Measurements from ENCODE around the gene PCNX2. TPM values are rescaled to one million over a fixed set of nuclear protein-coding genes. Genes with fewer than 3 reads are reported as not detected.

PCNX2 gene
- total and polyA plus RNA-seq, 2 donors (not counting 3 experiments of a cell fraction or from before 2014, with no cell fraction given), result 6.6 to 11.0 TPM

- Histone ChIP-seq H3K4me2 (ENCODE audit: insufficient read depth, low read length) (no peak overlapping the region), H3K9me3 (replicated peaks; ENCODE audit: control insufficient read depth, insufficient read depth, low read length) (no peaks in the 10 kb centered on the region), H3K9ac (replicated peaks; ENCODE audit: extremely low read depth, insufficient read depth, low read length) (no peak overlapping the region), H4K20me1 (replicated peaks; ENCODE audit: control insufficient read depth, extremely low read depth, insufficient read depth, low read length) (no peaks in the 10 kb centered on the region), H2AFZ (ENCODE audit: low read depth, low read length) (no peak overlapping the region), H3K4me1 (ENCODE audit: control insufficient read depth, extremely low read depth, insufficient read depth, low read length) (peaks cover 2% of the 10 kb centered on the region), H3K27me3 (ENCODE audit: control insufficient read depth in 2 of 2, insufficient read depth in 2 of 2, low read length in 2 of 2) (no peaks in the 10 kb centered on the region), H3K9me1 (replicated peaks; ENCODE audit: control insufficient read depth, extremely low read depth, insufficient read depth, low read length) (no peaks in the 10 kb centered on the region), H3K36me3 (ENCODE audit: control insufficient read depth in 2 of 2, extremely low read depth in 1 of 2, insufficient read depth in 2 of 2, low read length in 2 of 2) (no peaks in the 10 kb centered on the region), H3K27ac (ENCODE audit: insufficient read depth, low read depth, low read length) (no peak overlapping the region), H3K79me2 (ENCODE audit: control insufficient read depth, insufficient read depth, low read length) (no peaks in the 10 kb centered on the region), H3K4me3 (replicated peaks in 1 of 3; ENCODE audit: insufficient read depth in 1 of 3, low read depth in 1 of 3, low read length in 3 of 3) (no peak overlapping the region)
- ChIA-PET POLR2A (no interaction called here), CTCF (no interaction called here)
- dilution Hi-C loops (cut with MboI; ENCODE audit: extremely low pct_ligation_motif_present, low sequenced_read_pairs), result no loop called here
- TF ChIP-seq JUN (IDR thresholded peaks at IDR 0.05; ENCODE audit: borderline replicate concordance, insufficient read depth, insufficient read length, low read depth) (no peak), MAX (IDR thresholded peaks at IDR 0.05; ENCODE audit: insufficient read depth, insufficient read length) (no peak), POLR2AphosphoS5 (IDR thresholded peaks at IDR 0.05; ENCODE audit: insufficient read depth, low read depth, low read length) (no peak), EZH2 (IDR thresholded peaks at IDR 0.05; ENCODE audit: borderline replicate concordance, low read depth, low read length, severe bottlenecking) (no peak), POLR2A (IDR thresholded peaks at IDR 0.05; ENCODE audit: low read depth, low read length) (no peak), FOS (IDR thresholded peaks at IDR 0.05; ENCODE audit: borderline replicate concordance, insufficient read depth, low read length) (no peak), MYC (IDR thresholded peaks at IDR 0.05; ENCODE audit: low read depth, low read length) (no peak), CTCF (IDR thresholded peaks at IDR 0.05; ENCODE audit: extremely low read depth in 1 of 2, insufficient read depth in 1 of 2, low read depth in 1 of 2, low read length in 2 of 2) (no peak), GATA2 (IDR thresholded peaks at IDR 0.05; ENCODE audit: insufficient read depth, insufficient read length, low read depth, low read length) (no peak)
- BruUV-seq (replicated peaks), result no TSS peak
- FAIRE-seq (no peak), DNase-seq (ENCODE audit: low read depth, low spot score) (no peak)
- intact Hi-C loops (cut with micrococcal nuclease), result no loop called here
Observed at GRCh38 chr1:233208687-233209086, 86.8 kb downstream of the PCNX2 start.
